H1 (cell line): ENCODE data around the gene MROH2B. TPM values are rescaled to one million over a fixed set of nuclear protein-coding genes. Genes with fewer than 3 reads are reported as not detected.

Source experiments
- CTCF ChIA-PET: fragments of 300-600 bp; sonication (Branson Sonifier 250); formaldehyde crosslinking; loops from one replicate; lab custom pipeline; 2021; ENCODE audit not compliant: partially characterized antibody; lab: Charles Lee
- POLR2A ChIA-PET: fragments of 300-600 bp; sonication (Branson Sonifier 250); formaldehyde crosslinking; loops from one replicate; lab custom pipeline; 2021; ENCODE audit warnings: inconsistent platforms; ENCODE audit not compliant: partially characterized antibody; lab: Charles Lee
- DNase-seq, 2 experiments: peaks; one replicate each; pipeline versions ENCODE4 v3.0.0 to v3.0.0-alpha.2; 2010 to 2022; ENCODE audit warnings: low spot score in 2 of 2, low read depth in 1 of 2, mixed read lengths in 1 of 2
- FAIRE-seq: peaks from 2 replicates; lab custom pipeline; 2011; peaks lifted over from hg19 to GRCh38; lab: Jason Lieb, UNC
- H2AFZ ChIP-seq: 2 replicates; pipeline ENCODE4 v1.8.1; 2012; ENCODE audit warnings: low read length, inconsistent platforms
- H2AK5ac ChIP-seq: 2 replicates; pipeline ENCODE4 v1.6.1; 2013; ENCODE audit warnings: low read depth, low read length
- H2BK120ac ChIP-seq: replicated peaks from 2 replicates; pipeline ENCODE3; 2013; ENCODE audit warnings: low read depth, low read length, inconsistent platforms
- H2BK12ac ChIP-seq: 2 replicates; pipeline ENCODE4 v1.6.1; 2013; ENCODE audit warnings: low read depth, low read length
- H2BK15ac ChIP-seq: 2 replicates; pipeline ENCODE4 v1.6.1; 2013; ENCODE audit warnings: low read length
- H2BK20ac ChIP-seq: 2 replicates; pipeline ENCODE4 v1.6.1; 2013; ENCODE audit warnings: low read length
- H2BK5ac ChIP-seq: 2 replicates; pipeline ENCODE4 v1.6.1; 2013; ENCODE audit warnings: low read depth, low read length
- H3K14ac ChIP-seq: 2 replicates; pipeline ENCODE4 v1.6.1; 2013; ENCODE audit warnings: inconsistent platforms; ENCODE audit not compliant: insufficient read length
- H3K18ac ChIP-seq: 2 replicates; pipeline ENCODE4 v1.6.1; 2013; ENCODE audit warnings: low read length; ENCODE audit errors: extremely low read depth
- H3K23ac ChIP-seq: 2 replicates; pipeline ENCODE4 v1.6.1; 2013; ENCODE audit warnings: inconsistent platforms; ENCODE audit not compliant: insufficient read length
- H3K23me2 ChIP-seq: 2 replicates; pipeline ENCODE4 v1.6.1; 2013; ENCODE audit warnings: low read depth, low read length
- H3K27ac ChIP-seq: 2 replicates; pipeline ENCODE4 v1.6.1; 2011; ENCODE audit warnings: low read depth, low read length, inconsistent platforms
- H3K27me3 ChIP-seq, 4 experiments: replicated peaks in 1 of 4; 1 replicate in 1 of 4; 2 replicates in 3 of 4; pipeline versions ENCODE4 v1.6.1 to v1.8.1; 2011 to 2013; ENCODE audit warnings: low read length in 3 of 4, mild to moderate bottlenecking in 3 of 4, inconsistent platforms in 2 of 4, mixed read lengths in 2 of 4, moderate library complexity in 1 of 4; ENCODE audit not compliant: control insufficient read depth in 3 of 4, insufficient read depth in 3 of 4; ENCODE audit errors: extremely low read depth in 1 of 4
- H3K36me3 ChIP-seq, 4 experiments: 2 replicates each; pipeline versions ENCODE4 v1.6.1 to v1.8.1; 2011 to 2013; ENCODE audit warnings: mild to moderate bottlenecking in 4 of 4, low read length in 3 of 4, moderate library complexity in 2 of 4, control low read depth in 1 of 4, inconsistent platforms in 1 of 4; ENCODE audit not compliant: insufficient read depth in 4 of 4, control insufficient read depth in 2 of 4
- H3K4ac ChIP-seq: replicated peaks from 2 replicates; pipeline ENCODE3; 2013; ENCODE audit warnings: low read length, low read depth, mixed read lengths, inconsistent platforms; ENCODE audit not compliant: insufficient read length
- H3K4me1 ChIP-seq, 4 experiments: replicated peaks in 1 of 4; 1 replicate in 1 of 4; 2 replicates in 3 of 4; pipeline versions ENCODE4 v1.6.1 to v1.8.1; 2011 to 2013; ENCODE audit warnings: low read length in 3 of 4, inconsistent platforms in 2 of 4, mixed read lengths in 1 of 4; ENCODE audit not compliant: insufficient read depth in 4 of 4, control insufficient read depth in 3 of 4
- H3K4me2 ChIP-seq, 2 experiments: 2 replicates each; pipeline versions ENCODE4 v1.6.1 to v1.8.1; 2011 to 2013; ENCODE audit warnings: low read depth in 2 of 2, low read length in 2 of 2, control low read depth in 1 of 2, inconsistent platforms in 1 of 2, mild to moderate bottlenecking in 1 of 2; ENCODE audit not compliant: insufficient read depth in 1 of 2
- H3K4me3 ChIP-seq, 4 experiments: fragments of 200-600, 300-600 bp in 1 of 4; sonication (generic), shearing (Covaris generic), sonication (Bioruptor Twin) in 1 of 4; 2 replicates each; pipeline versions ENCODE4 v1.5.1 to v1.8.1; 2011 to 2016; ENCODE audit warnings: low read length in 4 of 4, low read depth in 3 of 4, control low read depth in 2 of 4, inconsistent platforms in 2 of 4, mild to moderate bottlenecking in 2 of 4, mixed read lengths in 1 of 4, moderate library complexity in 1 of 4; ENCODE audit not compliant: insufficient read depth in 2 of 4; ENCODE audit errors: extremely low read depth in 1 of 4
- H3K56ac ChIP-seq: replicated peaks from 2 replicates; pipeline ENCODE3; 2013; ENCODE audit warnings: low read depth, mild to moderate bottlenecking, mixed read lengths, low read length, inconsistent platforms; ENCODE audit not compliant: insufficient read length
- H3K79me1 ChIP-seq: 2 replicates; pipeline ENCODE4 v1.6.1; 2013; ENCODE audit warnings: low read depth, low read length, control low read depth
- H3K79me2 ChIP-seq, 2 experiments: 2 replicates each; pipeline versions ENCODE4 v1.6.1 to v1.8.1; 2012 to 2013; ENCODE audit warnings: low read length in 2 of 2, mild to moderate bottlenecking in 2 of 2, inconsistent platforms in 1 of 2; ENCODE audit not compliant: insufficient read depth in 2 of 2, control insufficient read depth in 1 of 2
- H3K9ac ChIP-seq, 4 experiments: replicated peaks in 1 of 4; 1 replicate in 1 of 4; 2 replicates in 3 of 4; pipeline versions ENCODE4 v1.6.1 to v1.8.1; 2011 to 2013; ENCODE audit warnings: low read depth in 3 of 4, low read length in 3 of 4, control low read depth in 2 of 4, mild to moderate bottlenecking in 2 of 4, moderate library complexity in 2 of 4, inconsistent platforms in 1 of 4; ENCODE audit errors: extremely low read depth in 1 of 4
- H3K9me3 ChIP-seq, 2 experiments: 2 replicates each; pipeline versions ENCODE4 v1.6.1 to v1.8.1; 2012 to 2013; ENCODE audit warnings: mild to moderate bottlenecking in 2 of 2, moderate library complexity in 2 of 2, control low read depth in 1 of 2, inconsistent platforms in 1 of 2, low read depth in 1 of 2, low read length in 1 of 2, mixed read lengths in 1 of 2; ENCODE audit not compliant: insufficient read depth in 2 of 2
- H4K20me1 ChIP-seq, 2 experiments: replicated peaks in 1 of 2; 2 replicates each; pipeline versions ENCODE3 to v1.8.1; 2011 to 2013; ENCODE audit warnings: inconsistent platforms in 2 of 2, low read length in 2 of 2, mild to moderate bottlenecking in 1 of 2; ENCODE audit not compliant: insufficient read depth in 2 of 2, control insufficient read depth in 1 of 2
- H4K5ac ChIP-seq: 2 replicates; pipeline ENCODE4 v1.6.1; 2013; ENCODE audit warnings: low read length, low read depth, mixed read lengths, inconsistent platforms; ENCODE audit not compliant: insufficient read length
- H4K8ac ChIP-seq: 2 replicates; pipeline ENCODE4 v1.8.0; 2013; ENCODE audit warnings: mild to moderate bottlenecking, moderate library complexity, low read length, inconsistent platforms; ENCODE audit not compliant: insufficient read depth; ENCODE audit errors: extremely low read depth
- H4K91ac ChIP-seq: replicated peaks from 2 replicates; pipeline ENCODE3; 2013; ENCODE audit warnings: low read length, mixed read lengths, inconsistent platforms; ENCODE audit not compliant: insufficient read length
- GTF2F1 ChIP-seq: IDR thresholded peaks from 2 replicates; pipeline ENCODE4 v1.6.1; 2012; ENCODE audit warnings: low read depth, low read length, improper control_type of control experiment, borderline replicate concordance
- RAD21 ChIP-seq, 2 experiments: IDR thresholded peaks in 1 of 2; conservative IDR thresholded peaks in 1 of 2; 2 replicates each; pipeline ENCODE4 v1.6.1; 2011; ENCODE audit warnings: low read depth in 2 of 2, low read length in 2 of 2, improper control_type of control experiment in 1 of 2, inconsistent platforms in 1 of 2, mild to moderate bottlenecking in 1 of 2, moderate library complexity in 1 of 2
- ZNF274 ChIP-seq: IDR thresholded peaks from 2 replicates; pipeline ENCODE4 v1.7.0; 2012; ENCODE audit warnings: low read length, borderline replicate concordance; ENCODE audit errors: extremely low read depth
- WGBS, 2 experiments: shearing (Covaris generic) in 1 of 2; methylation state at CpG; one replicate each; pipeline versions ENCODE4 v1.1.6 to v1.1.7; 2013 to 2015; ENCODE audit warnings: low lambda C conversion rate in 2 of 2, mixed read lengths in 2 of 2, inconsistent platforms in 1 of 2, low coverage in 1 of 2, missing lambda C conversion rate in 1 of 2; ENCODE audit not compliant: insufficient replicate concordance in 2 of 2, insufficient coverage in 1 of 2, insufficient read length in 1 of 2; ENCODE audit errors: extremely low coverage in 1 of 2, missing lambda C conversion rate in 1 of 2; 5-methylcytosine and 5-hydroxymethylcytosine counted together
- polyA plus RNA-seq, 7 experiments: library from polyadenylated mRNA; depleted of rRNA in 3 of 7; stranded (reverse) in 5 of 7; unstranded in 2 of 7; fragments of >200 nt in 5 of 7; fragments of 200-250 nt in 2 of 7; gene quantifications; 1 replicate in 5 of 7; 2 replicates in 1 of 7; 4 replicates in 1 of 7; pipeline versions ENCODE4 v1.2.1 to v1.2.3, GENCODE V29; 2011 to 2013; ENCODE audit warnings: missing spikeins in 2 of 7, mixed read lengths in 2 of 7
- total RNA-seq: library from RNA; stranded (reverse); fragmentation: NEBNext Ultra II Directional; extraction: Animal tissue kit (Norgen Biotek cat#: 25700); gene quantifications from 2 replicates; pipeline ENCODE4 v1.2.1, GENCODE V29; 2021
- TF ChIP-seq, protein P1 (sequence below): IDR thresholded peaks from 2 replicates; pipeline ENCODE4 v1.6.1; 2012; ENCODE audit warnings: inconsistent platforms

The MROH2B gene
- total and polyA plus RNA-seq, 2 of the 8 experiments (the other 6 are each of a cell fraction or from before 2014, with no cell fraction given) = not detected

- Histone ChIP-seq H3K23me2 (no peaks in the 10 kb centered on the region), H4K91ac (no peak overlapping the region), H2BK120ac (no peak overlapping the region), H3K4me3 (no peak overlapping the region), H4K20me1 (no peaks in the 10 kb centered on the region), H3K27ac (no peak overlapping the region), H2AFZ (no peak overlapping the region), H4K5ac (no peak overlapping the region), H3K9me3 (no peaks in the 10 kb centered on the region; a peak in 1 of 4 replicates), H3K56ac (no peak overlapping the region), H4K8ac (no peak overlapping the region), H3K27me3 (no peaks in the 10 kb centered on the region), H3K36me3 (no peaks in the 10 kb centered on the region), H3K79me2 (no peaks in the 10 kb centered on the region), H3K18ac (no peak overlapping the region), H3K9ac (no peak overlapping the region), H3K14ac (no peak overlapping the region), H3K4me1 (no peaks in the 10 kb centered on the region), H2BK5ac (no peak overlapping the region), H3K4me2 (no peak overlapping the region), H3K79me1 (no peaks in the 10 kb centered on the region), H2BK12ac (no peak overlapping the region), H2BK15ac (no peak overlapping the region), H2BK20ac (no peak overlapping the region), H2AK5ac (no peak overlapping the region), H3K23ac (no peak overlapping the region), H3K4ac (no peak overlapping the region)
- CTCF ChIA-PET = no interaction called here
- POLR2A ChIA-PET = no interaction called here
- DNase-seq (no peak), FAIRE-seq (no peak)
- WGBS, 2 experiments = 94% methylated on average over 6 of the region's 6 CpGs; no CpG with 5 or more reads in 1 of the 2 experiments
- TF ChIP-seq RAD21 (IDR thresholded peaks at IDR 0.05 in 1 of 2, conservative IDR thresholded peaks at IDR 0.05 in 1 of 2; ENCODE audit: low read depth in 2 of 2, low read length in 2 of 2) (no peak), ZNF274 (no peak), GTF2F1 (no peak)
- TF ChIP-seq, protein P1, sequence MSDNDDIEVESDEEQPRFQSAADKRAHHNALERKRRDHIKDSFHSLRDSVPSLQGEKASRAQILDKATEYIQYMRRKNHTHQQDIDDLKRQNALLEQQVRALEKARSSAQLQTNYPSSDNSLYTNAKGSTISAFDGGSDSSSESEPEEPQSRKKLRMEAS = no peak
Measured at GRCh38 chr5:41010572-41010971, 60.6 kb downstream of the MROH2B start.
